Panc1 (cell line): ENCODE data around the gene INTS6.

Experiments used
- POLR2AphosphoS5 ChIP-seq: IDR thresholded peaks from 2 replicates; pipeline ENCODE4 v1.6.1; 2012; ENCODE audit warnings: mild to moderate bottlenecking, low read depth, low read length, moderate library complexity
- TCF7L2 ChIP-seq: IDR thresholded peaks from 2 replicates; pipeline ENCODE4 v1.6.1; 2011; ENCODE audit warnings: mild to moderate bottlenecking, low read depth, low read length, inconsistent platforms
- TF ChIP-seq, protein P1 (sequence below): fragments of 450-650 bp; IDR thresholded peaks from 2 replicates; pipeline ENCODE4 v1.5.1; 2017; ENCODE audit warnings: mild to moderate bottlenecking
- TF ChIP-seq, protein P2 (sequence below), 2 experiments: IDR thresholded peaks; 2 replicates each; pipeline ENCODE4 v1.6.1; 2011 to 2012; ENCODE audit warnings: low read depth in 2 of 2, control low read depth in 1 of 2, low read length in 1 of 2, mild to moderate bottlenecking in 1 of 2, moderate library complexity in 1 of 2; ENCODE audit not compliant: insufficient read depth in 1 of 2

DNA sequence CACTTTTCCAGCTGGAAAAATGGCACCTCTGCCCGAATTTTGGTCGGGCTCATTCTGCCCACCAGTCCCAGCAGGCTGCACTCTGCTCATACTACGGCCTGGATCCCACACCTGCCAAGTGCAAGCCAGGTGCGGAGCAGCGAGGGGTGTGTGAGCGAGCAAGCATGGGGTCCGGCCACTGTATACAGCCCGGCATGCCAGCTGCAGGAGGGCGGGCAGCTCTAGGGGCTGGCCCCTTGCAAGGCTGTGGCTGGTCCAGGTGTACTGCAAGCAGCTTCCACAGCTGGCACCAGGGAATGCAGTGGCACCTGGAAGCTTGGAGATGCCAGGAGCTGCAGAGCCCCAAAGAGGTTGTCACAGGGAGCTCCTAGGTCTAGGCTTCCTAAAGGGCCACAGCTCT lies 2.7 kb upstream of the INTS6 start:
- TF ChIP-seq, protein P1, sequence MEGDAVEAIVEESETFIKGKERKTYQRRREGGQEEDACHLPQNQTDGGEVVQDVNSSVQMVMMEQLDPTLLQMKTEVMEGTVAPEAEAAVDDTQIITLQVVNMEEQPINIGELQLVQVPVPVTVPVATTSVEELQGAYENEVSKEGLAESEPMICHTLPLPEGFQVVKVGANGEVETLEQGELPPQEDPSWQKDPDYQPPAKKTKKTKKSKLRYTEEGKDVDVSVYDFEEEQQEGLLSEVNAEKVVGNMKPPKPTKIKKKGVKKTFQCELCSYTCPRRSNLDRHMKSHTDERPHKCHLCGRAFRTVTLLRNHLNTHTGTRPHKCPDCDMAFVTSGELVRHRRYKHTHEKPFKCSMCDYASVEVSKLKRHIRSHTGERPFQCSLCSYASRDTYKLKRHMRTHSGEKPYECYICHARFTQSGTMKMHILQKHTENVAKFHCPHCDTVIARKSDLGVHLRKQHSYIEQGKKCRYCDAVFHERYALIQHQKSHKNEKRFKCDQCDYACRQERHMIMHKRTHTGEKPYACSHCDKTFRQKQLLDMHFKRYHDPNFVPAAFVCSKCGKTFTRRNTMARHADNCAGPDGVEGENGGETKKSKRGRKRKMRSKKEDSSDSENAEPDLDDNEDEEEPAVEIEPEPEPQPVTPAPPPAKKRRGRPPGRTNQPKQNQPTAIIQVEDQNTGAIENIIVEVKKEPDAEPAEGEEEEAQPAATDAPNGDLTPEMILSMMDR, result no peak
- TF ChIP-seq TCF7L2 (no peak), POLR2AphosphoS5 (no peak)
- TF ChIP-seq, protein P2, sequence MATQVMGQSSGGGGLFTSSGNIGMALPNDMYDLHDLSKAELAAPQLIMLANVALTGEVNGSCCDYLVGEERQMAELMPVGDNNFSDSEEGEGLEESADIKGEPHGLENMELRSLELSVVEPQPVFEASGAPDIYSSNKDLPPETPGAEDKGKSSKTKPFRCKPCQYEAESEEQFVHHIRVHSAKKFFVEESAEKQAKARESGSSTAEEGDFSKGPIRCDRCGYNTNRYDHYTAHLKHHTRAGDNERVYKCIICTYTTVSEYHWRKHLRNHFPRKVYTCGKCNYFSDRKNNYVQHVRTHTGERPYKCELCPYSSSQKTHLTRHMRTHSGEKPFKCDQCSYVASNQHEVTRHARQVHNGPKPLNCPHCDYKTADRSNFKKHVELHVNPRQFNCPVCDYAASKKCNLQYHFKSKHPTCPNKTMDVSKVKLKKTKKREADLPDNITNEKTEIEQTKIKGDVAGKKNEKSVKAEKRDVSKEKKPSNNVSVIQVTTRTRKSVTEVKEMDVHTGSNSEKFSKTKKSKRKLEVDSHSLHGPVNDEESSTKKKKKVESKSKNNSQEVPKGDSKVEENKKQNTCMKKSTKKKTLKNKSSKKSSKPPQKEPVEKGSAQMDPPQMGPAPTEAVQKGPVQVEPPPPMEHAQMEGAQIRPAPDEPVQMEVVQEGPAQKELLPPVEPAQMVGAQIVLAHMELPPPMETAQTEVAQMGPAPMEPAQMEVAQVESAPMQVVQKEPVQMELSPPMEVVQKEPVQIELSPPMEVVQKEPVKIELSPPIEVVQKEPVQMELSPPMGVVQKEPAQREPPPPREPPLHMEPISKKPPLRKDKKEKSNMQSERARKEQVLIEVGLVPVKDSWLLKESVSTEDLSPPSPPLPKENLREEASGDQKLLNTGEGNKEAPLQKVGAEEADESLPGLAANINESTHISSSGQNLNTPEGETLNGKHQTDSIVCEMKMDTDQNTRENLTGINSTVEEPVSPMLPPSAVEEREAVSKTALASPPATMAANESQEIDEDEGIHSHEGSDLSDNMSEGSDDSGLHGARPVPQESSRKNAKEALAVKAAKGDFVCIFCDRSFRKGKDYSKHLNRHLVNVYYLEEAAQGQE (IDR thresholded peaks at IDR 0.05; ENCODE audit: insufficient read depth in 1 of 2, low read depth in 2 of 2, low read length in 1 of 2), result no peak
